Panc1 (cell line): ENCODE results near the gene EHBP1. TPM values are rescaled to one million over a fixed set of nuclear protein-coding genes. Genes with fewer than 3 reads are reported as not detected.

Source experiments
- ATAC-seq: fragments of 200-7000 bp; cut with Tn5 transposase; 2 replicates; pipeline ENCODE4 v1.9.1; 2020; ENCODE audit warnings: mild to moderate bottlenecking, moderate library complexity
- BruUV-seq: library from RNA; stranded (reverse); fragments of 400-500 nt; replicated peaks from 2 replicates; lab custom pipeline; 2021; lab: Mats Ljungman, UMichigan
- CTCF ChIA-PET: fragments of 300-600 bp; sonication (Branson Sonifier 250); formaldehyde crosslinking; loops from one replicate; lab custom pipeline; 2022; ENCODE audit warnings: antibody characterized with exemption; lab: Charles Lee
- POLR2A ChIA-PET: fragments of 300-600 bp; sonication (Branson Sonifier 250); formaldehyde crosslinking; loops from one replicate; lab custom pipeline; 2022; ENCODE audit warnings: antibody characterized with exemption; lab: Charles Lee
- DNase-seq: peaks from one replicate; pipeline ENCODE4 v3.0.0-alpha.2; 2010; ENCODE audit warnings: low read depth, low spot score
- H3K27ac ChIP-seq: 2 replicates; pipeline ENCODE4 v1.5.1; 2011; ENCODE audit warnings: mild to moderate bottlenecking, low read length, inconsistent platforms
- H3K27me3 ChIP-seq: fragments of 200-500 bp; sonication (Bioruptor generic); 2 replicates; pipeline ENCODE4 v1.6.0; 2014; ENCODE audit warnings: low read length, inconsistent platforms; ENCODE audit not compliant: control insufficient read depth, insufficient read depth
- H3K36me3 ChIP-seq: fragments of 200-500 bp; sonication (Bioruptor generic); 2 replicates; pipeline ENCODE4 v1.5.1; 2014; ENCODE audit warnings: inconsistent platforms, mild to moderate bottlenecking, low read length, moderate library complexity; ENCODE audit not compliant: control insufficient read depth, insufficient read depth
- H3K4me1 ChIP-seq: 2 replicates; pipeline ENCODE4 v1.5.1; 2011; ENCODE audit warnings: inconsistent platforms, mild to moderate bottlenecking, low read length, moderate library complexity; ENCODE audit not compliant: control insufficient read depth, insufficient read depth
- H3K4me3 ChIP-seq, 2 experiments: 2 replicates each; pipeline ENCODE4 v1.5.1; 2011 to 2012; ENCODE audit warnings: low read depth in 2 of 2, low read length in 2 of 2, mild to moderate bottlenecking in 2 of 2, inconsistent platforms in 1 of 2, moderate library complexity in 1 of 2
- H3K9me3 ChIP-seq: fragments of 200-500 bp; sonication (Bioruptor generic); 2 replicates; pipeline ENCODE4 v1.5.1; 2014; ENCODE audit warnings: low read depth, mild to moderate bottlenecking, inconsistent platforms, low read length, moderate library complexity; ENCODE audit not compliant: control insufficient read depth, insufficient read depth
- POLR2AphosphoS5 ChIP-seq: IDR thresholded peaks from 2 replicates; pipeline ENCODE4 v1.6.1; 2012; ENCODE audit warnings: mild to moderate bottlenecking, low read depth, low read length, moderate library complexity
- SIN3A ChIP-seq: IDR thresholded peaks from 2 replicates; pipeline ENCODE4 v1.6.1; 2012; ENCODE audit warnings: low read depth, mild to moderate bottlenecking, low read length, moderate library complexity, borderline replicate concordance; ENCODE audit not compliant: insufficient read depth
- TCF7L2 ChIP-seq: IDR thresholded peaks from 2 replicates; pipeline ENCODE4 v1.6.1; 2011; ENCODE audit warnings: mild to moderate bottlenecking, low read depth, low read length, inconsistent platforms
- in situ Hi-C: cut with HindIII; loops from 2 replicates; pipeline ENCODE4 v1.10.0; 2016; ENCODE audit warnings: low sequenced_read_pairs, low pct_unique_long_range_greater_than_20kb
- intact Hi-C: fragments of 100-400 bp; cut with micrococcal nuclease; formaldehyde crosslinking; loops from one replicate; pipeline ENCODE4 v1.10.0; 2022; ENCODE audit not compliant: unreplicated experiment
- total RNA-seq: library from RNA; stranded (reverse); gene quantifications from one replicate; pipeline ENCODE4 v1.2.1, GENCODE V29; 2021; ENCODE audit not compliant: unreplicated experiment
- TF ChIP-seq, protein P1 (sequence below), 2 experiments: IDR thresholded peaks; 2 replicates each; pipeline ENCODE4 v1.6.1; 2011 to 2012; ENCODE audit warnings: low read depth in 2 of 2, control low read depth in 1 of 2, low read length in 1 of 2, mild to moderate bottlenecking in 1 of 2, moderate library complexity in 1 of 2; ENCODE audit not compliant: insufficient read depth in 1 of 2
- TF ChIP-seq, protein P2 (sequence below): fragments of 450-650 bp; IDR thresholded peaks from 2 replicates; pipeline ENCODE4 v1.5.1; 2017; ENCODE audit warnings: mild to moderate bottlenecking

The EHBP1 gene
- total RNA-seq, 1 experiment from 2014 or later: 46.1 TPM

- ChIA-PET CTCF (no interaction called here), POLR2A (no interaction called here)
- H3K9me3 ChIP-seq: no peaks in the 10 kb centered on the region
- TF ChIP-seq SIN3A (no peak), POLR2AphosphoS5 (no peak), TCF7L2 (no peak)
- TF ChIP-seq, protein P1, sequence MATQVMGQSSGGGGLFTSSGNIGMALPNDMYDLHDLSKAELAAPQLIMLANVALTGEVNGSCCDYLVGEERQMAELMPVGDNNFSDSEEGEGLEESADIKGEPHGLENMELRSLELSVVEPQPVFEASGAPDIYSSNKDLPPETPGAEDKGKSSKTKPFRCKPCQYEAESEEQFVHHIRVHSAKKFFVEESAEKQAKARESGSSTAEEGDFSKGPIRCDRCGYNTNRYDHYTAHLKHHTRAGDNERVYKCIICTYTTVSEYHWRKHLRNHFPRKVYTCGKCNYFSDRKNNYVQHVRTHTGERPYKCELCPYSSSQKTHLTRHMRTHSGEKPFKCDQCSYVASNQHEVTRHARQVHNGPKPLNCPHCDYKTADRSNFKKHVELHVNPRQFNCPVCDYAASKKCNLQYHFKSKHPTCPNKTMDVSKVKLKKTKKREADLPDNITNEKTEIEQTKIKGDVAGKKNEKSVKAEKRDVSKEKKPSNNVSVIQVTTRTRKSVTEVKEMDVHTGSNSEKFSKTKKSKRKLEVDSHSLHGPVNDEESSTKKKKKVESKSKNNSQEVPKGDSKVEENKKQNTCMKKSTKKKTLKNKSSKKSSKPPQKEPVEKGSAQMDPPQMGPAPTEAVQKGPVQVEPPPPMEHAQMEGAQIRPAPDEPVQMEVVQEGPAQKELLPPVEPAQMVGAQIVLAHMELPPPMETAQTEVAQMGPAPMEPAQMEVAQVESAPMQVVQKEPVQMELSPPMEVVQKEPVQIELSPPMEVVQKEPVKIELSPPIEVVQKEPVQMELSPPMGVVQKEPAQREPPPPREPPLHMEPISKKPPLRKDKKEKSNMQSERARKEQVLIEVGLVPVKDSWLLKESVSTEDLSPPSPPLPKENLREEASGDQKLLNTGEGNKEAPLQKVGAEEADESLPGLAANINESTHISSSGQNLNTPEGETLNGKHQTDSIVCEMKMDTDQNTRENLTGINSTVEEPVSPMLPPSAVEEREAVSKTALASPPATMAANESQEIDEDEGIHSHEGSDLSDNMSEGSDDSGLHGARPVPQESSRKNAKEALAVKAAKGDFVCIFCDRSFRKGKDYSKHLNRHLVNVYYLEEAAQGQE (IDR thresholded peaks at IDR 0.05; ENCODE audit: insufficient read depth in 1 of 2, low read depth in 2 of 2, low read length in 1 of 2): no peak
- TF ChIP-seq, protein P2, sequence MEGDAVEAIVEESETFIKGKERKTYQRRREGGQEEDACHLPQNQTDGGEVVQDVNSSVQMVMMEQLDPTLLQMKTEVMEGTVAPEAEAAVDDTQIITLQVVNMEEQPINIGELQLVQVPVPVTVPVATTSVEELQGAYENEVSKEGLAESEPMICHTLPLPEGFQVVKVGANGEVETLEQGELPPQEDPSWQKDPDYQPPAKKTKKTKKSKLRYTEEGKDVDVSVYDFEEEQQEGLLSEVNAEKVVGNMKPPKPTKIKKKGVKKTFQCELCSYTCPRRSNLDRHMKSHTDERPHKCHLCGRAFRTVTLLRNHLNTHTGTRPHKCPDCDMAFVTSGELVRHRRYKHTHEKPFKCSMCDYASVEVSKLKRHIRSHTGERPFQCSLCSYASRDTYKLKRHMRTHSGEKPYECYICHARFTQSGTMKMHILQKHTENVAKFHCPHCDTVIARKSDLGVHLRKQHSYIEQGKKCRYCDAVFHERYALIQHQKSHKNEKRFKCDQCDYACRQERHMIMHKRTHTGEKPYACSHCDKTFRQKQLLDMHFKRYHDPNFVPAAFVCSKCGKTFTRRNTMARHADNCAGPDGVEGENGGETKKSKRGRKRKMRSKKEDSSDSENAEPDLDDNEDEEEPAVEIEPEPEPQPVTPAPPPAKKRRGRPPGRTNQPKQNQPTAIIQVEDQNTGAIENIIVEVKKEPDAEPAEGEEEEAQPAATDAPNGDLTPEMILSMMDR: no peak
- no peak overlapping the region for H3K4me3 ChIP-seq
- BruUV-seq: no TSS peak
- ATAC-seq (no peak), DNase-seq (no peak)
- in situ Hi-C loops (no loop called here), intact Hi-C loops (no loop called here)
- H3K27me3 ChIP-seq: no peaks in the 10 kb centered on the region
- no peaks in the 10 kb centered on the region; the same call in none of the 2 replicates for H3K36me3 ChIP-seq
- no peak overlapping the region for H3K27ac ChIP-seq
- H3K4me1 ChIP-seq: no peaks in the 10 kb centered on the region
Measured at GRCh38 chr2:63000801-63001200, 295.3 kb downstream of the EHBP1 start.

- in situ Hi-C loops: no loop called here
- intact Hi-C loops: no loop called here
- H3K36me3 ChIP-seq: no peaks in the 10 kb centered on the region; the same call in none of the 2 replicates
- no peak for ATAC-seq
- TF ChIP-seq, protein P2: no peak
- TF ChIP-seq POLR2AphosphoS5 (no peak), TCF7L2 (no peak), SIN3A (no peak)
- TF ChIP-seq, protein P1 (IDR thresholded peaks at IDR 0.05; ENCODE audit: insufficient read depth in 1 of 2, low read depth in 2 of 2, low read length in 1 of 2): no peak
- ChIA-PET CTCF (no interaction called here), POLR2A (no interaction called here)
- no peak overlapping the region for H3K4me3 ChIP-seq
- no TSS peak for BruUV-seq
- DNase-seq: no peak
- H3K27me3 ChIP-seq: no peaks in the 10 kb centered on the region
- no peaks in the 10 kb centered on the region for H3K4me1 ChIP-seq
- no peak overlapping the region for H3K27ac ChIP-seq
- no peaks in the 10 kb centered on the region for H3K9me3 ChIP-seq
Measured at GRCh38 chr2:63001576-63001975, 296.1 kb downstream of the EHBP1 start.
